Osteocyte (in vitro differentiated cells): ENCODE data around the gene CREB3L1. TPM values are rescaled to one million over a fixed set of nuclear protein-coding genes. Genes with fewer than 3 reads are reported as not detected.

Source experiments
- DNase-seq: peaks from one replicate; pipeline ENCODE4 v3.0.0; 2021; ENCODE audit warnings: mixed read lengths; ENCODE audit not compliant: unreplicated experiment; ENCODE audit errors: extremely low spot score
- H3K27ac Mint-ChIP-seq: one replicate; pipeline ENCODE4 v1.8.0; 2021; ENCODE audit warnings: mild to moderate bottlenecking, mixed read lengths; ENCODE audit not compliant: unreplicated experiment
- H3K27me3 Mint-ChIP-seq: one replicate; pipeline ENCODE4 v1.8.0; 2021; ENCODE audit warnings: mixed read lengths; ENCODE audit not compliant: unreplicated experiment
- H3K36me3 Mint-ChIP-seq: one replicate; pipeline ENCODE4 v1.8.0; 2021; ENCODE audit warnings: mixed read lengths; ENCODE audit not compliant: unreplicated experiment
- H3K4me1 Mint-ChIP-seq: one replicate; pipeline ENCODE4 v1.8.0; 2021; ENCODE audit warnings: mixed read lengths; ENCODE audit not compliant: unreplicated experiment
- H3K4me3 Mint-ChIP-seq: one replicate; pipeline ENCODE4 v1.8.0; 2021; ENCODE audit warnings: mild to moderate bottlenecking, moderate library complexity, mixed read lengths; ENCODE audit not compliant: unreplicated experiment
- H3K9me3 Mint-ChIP-seq: one replicate; pipeline ENCODE4 v1.8.0; 2021; ENCODE audit warnings: mixed read lengths; ENCODE audit not compliant: unreplicated experiment
- CTCF ChIP-seq: fragments of 200-600 bp; sonication (generic); IDR thresholded peaks from 2 replicates; pipeline ENCODE4 v1.5.0; 2021; ENCODE audit warnings: antibody characterized with exemption, mild to moderate bottlenecking, moderate library complexity
- total RNA-seq: library from RNA; stranded (reverse); gene quantifications from 2 replicates; pipeline ENCODE4 v1.2.1, GENCODE V29; 2021

The CREB3L1 gene
- total RNA-seq, 1 donor from 2014 or later: 77.0 TPM

- H3K4me3 Mint-ChIP-seq: no peak overlapping the region
- no peaks in the 10 kb centered on the region for H3K27me3 Mint-ChIP-seq
- TF ChIP-seq CTCF: no peak
- no peak for DNase-seq
- no peaks in the 10 kb centered on the region for H3K9me3 Mint-ChIP-seq
- peak overlapping the region; percentile 25 for H3K27ac Mint-ChIP-seq
- peaks cover 10% of the 10 kb centered on the region for H3K4me1 Mint-ChIP-seq
- peaks cover 18% of the 10 kb centered on the region for H3K36me3 Mint-ChIP-seq
Observed at GRCh38 chr11:46306296-46306853, 28.9 kb downstream of the CREB3L1 start.

- Mint-ChIP-seq H3K4me1 (peaks cover 10% of the 10 kb centered on the region), H3K27me3 (no peaks in the 10 kb centered on the region), H3K27ac (no peak overlapping the region), H3K36me3 (peaks cover 22% of the 10 kb centered on the region), H3K9me3 (no peaks in the 10 kb centered on the region), H3K4me3 (no peak overlapping the region)
- TF ChIP-seq CTCF: no peak
- DNase-seq: no peak
Observed at GRCh38 chr11:46307369-46307768, 29.9 kb downstream of the CREB3L1 start.

- Mint-ChIP-seq H3K36me3 (peaks cover 22% of the 10 kb centered on the region), H3K4me3 (no peak overlapping the region), H3K9me3 (no peaks in the 10 kb centered on the region), H3K27ac (no peak overlapping the region), H3K27me3 (no peaks in the 10 kb centered on the region), H3K4me1 (peaks cover 10% of the 10 kb centered on the region)
- no peak for TF ChIP-seq CTCF
- DNase-seq: no peak
Observed at GRCh38 chr11:46307785-46308341, 30.4 kb downstream of the CREB3L1 start.

GRCh38 chr11:46308631-46309419 is 31.4 kb downstream of the CREB3L1 start:
- Mint-ChIP-seq H3K4me1 (peaks cover 10% of the 10 kb centered on the region), H3K9me3 (no peaks in the 10 kb centered on the region), H3K27me3 (no peaks in the 10 kb centered on the region), H3K27ac (peak overlapping the region; percentile 44), H3K4me3 (no peak overlapping the region), H3K36me3 (peaks cover 24% of the 10 kb centered on the region)
- no peak for DNase-seq
- peak; percentile 88 for TF ChIP-seq CTCF

GRCh38 chr11:46309814-46310259 is 32.4 kb downstream of the CREB3L1 start:
- Mint-ChIP-seq H3K9me3 (no peaks in the 10 kb centered on the region), H3K27me3 (no peaks in the 10 kb centered on the region), H3K36me3 (peaks cover 24% of the 10 kb centered on the region), H3K27ac (no peak overlapping the region), H3K4me3 (no peak overlapping the region), H3K4me1 (peaks cover 10% of the 10 kb centered on the region)
- DNase-seq: no peak
- TF ChIP-seq CTCF: no peak
